Measurements from ENCODE around the gene MDM2. TPM values are rescaled to one million over a fixed set of nuclear protein-coding genes. Genes with fewer than 3 reads are reported as not detected.

MDM2 gene
- total and polyA plus RNA-seq, 2 donors (not counting 3 experiments of a cell fraction or from before 2014, with no cell fraction given): 16.7 to 270 TPM

GRCh38 chr12:68785358-68785757, 22.6 kb upstream of the MDM2 start:
- ChIA-PET POLR2A (no interaction called here), CTCF (interaction anchor here (0.8 to 1.3 kb wide), 4 partner anchors 14 to 565 kb away, joined by 3 to 6 read pairs (median 4); partner anchors contain the start of gene MDM2)
- no TSS peak for BruUV-seq (replicated peaks)
- no peak overlapping the region for H3K27ac ChIP-seq (ENCODE audit: insufficient read depth, low read depth, low read length)
- dilution Hi-C loops (cut with MboI; ENCODE audit: extremely low pct_ligation_motif_present, low sequenced_read_pairs): no loop called here
- TF ChIP-seq EZH2 (IDR thresholded peaks at IDR 0.05; ENCODE audit: borderline replicate concordance, low read depth, low read length, severe bottlenecking): no peak
- H3K79me2 ChIP-seq (ENCODE audit: control insufficient read depth, insufficient read depth, low read length): no peaks in the 10 kb centered on the region
- no peak overlapping the region for H3K4me3 ChIP-seq (replicated peaks in 1 of 3; ENCODE audit: insufficient read depth in 1 of 3, low read depth in 1 of 3, low read length in 3 of 3)
- no peaks in the 10 kb centered on the region for H4K20me1 ChIP-seq (replicated peaks; ENCODE audit: control insufficient read depth, extremely low read depth, insufficient read depth, low read length)
- no peaks in the 10 kb centered on the region for H3K27me3 ChIP-seq (ENCODE audit: control insufficient read depth in 2 of 2, insufficient read depth in 2 of 2, low read length in 2 of 2)
- DNase-seq (ENCODE audit: low read depth, low spot score): no peak
- no peak overlapping the region for H3K9ac ChIP-seq (replicated peaks; ENCODE audit: extremely low read depth, insufficient read depth, low read length)
- FAIRE-seq: no peak
- intact Hi-C loops (cut with micrococcal nuclease): no loop called here
- H2AFZ ChIP-seq (ENCODE audit: low read depth, low read length): no peak overlapping the region
- H3K36me3 ChIP-seq (ENCODE audit: control insufficient read depth in 2 of 2, extremely low read depth in 1 of 2, insufficient read depth in 2 of 2, low read length in 2 of 2): no peaks in the 10 kb centered on the region
- H3K9me1 ChIP-seq (replicated peaks; ENCODE audit: control insufficient read depth, extremely low read depth, insufficient read depth, low read length): no peaks in the 10 kb centered on the region
- H3K4me2 ChIP-seq (ENCODE audit: insufficient read depth, low read length): no peak overlapping the region
- H3K4me1 ChIP-seq (ENCODE audit: control insufficient read depth, extremely low read depth, insufficient read depth, low read length): peaks cover 18% of the 10 kb centered on the region
- no peaks in the 10 kb centered on the region for H3K9me3 ChIP-seq (replicated peaks; ENCODE audit: control insufficient read depth, insufficient read depth, low read length)

- no peak overlapping the region for H3K9ac ChIP-seq (replicated peaks; ENCODE audit: extremely low read depth, insufficient read depth, low read length)
- no peak overlapping the region for H3K4me3 ChIP-seq (replicated peaks in 1 of 3; ENCODE audit: insufficient read depth in 1 of 3, low read depth in 1 of 3, low read length in 3 of 3)
- ChIA-PET POLR2A (no interaction called here), CTCF (interaction anchor here (0.8 to 1.3 kb wide), 4 partner anchors 15 to 565 kb away, joined by 3 to 6 read pairs (median 4); partner anchors contain the start of gene MDM2)
- H3K4me2 ChIP-seq (ENCODE audit: insufficient read depth, low read length): no peak overlapping the region
- H2AFZ ChIP-seq (ENCODE audit: low read depth, low read length): no peak overlapping the region
- H3K9me3 ChIP-seq (replicated peaks; ENCODE audit: control insufficient read depth, insufficient read depth, low read length): no peaks in the 10 kb centered on the region
- H3K4me1 ChIP-seq (ENCODE audit: control insufficient read depth, extremely low read depth, insufficient read depth, low read length): peaks cover 18% of the 10 kb centered on the region
- no peak for TF ChIP-seq FOS (IDR thresholded peaks at IDR 0.05; ENCODE audit: borderline replicate concordance, insufficient read depth, low read length)
- TF ChIP-seq, protein P1, sequence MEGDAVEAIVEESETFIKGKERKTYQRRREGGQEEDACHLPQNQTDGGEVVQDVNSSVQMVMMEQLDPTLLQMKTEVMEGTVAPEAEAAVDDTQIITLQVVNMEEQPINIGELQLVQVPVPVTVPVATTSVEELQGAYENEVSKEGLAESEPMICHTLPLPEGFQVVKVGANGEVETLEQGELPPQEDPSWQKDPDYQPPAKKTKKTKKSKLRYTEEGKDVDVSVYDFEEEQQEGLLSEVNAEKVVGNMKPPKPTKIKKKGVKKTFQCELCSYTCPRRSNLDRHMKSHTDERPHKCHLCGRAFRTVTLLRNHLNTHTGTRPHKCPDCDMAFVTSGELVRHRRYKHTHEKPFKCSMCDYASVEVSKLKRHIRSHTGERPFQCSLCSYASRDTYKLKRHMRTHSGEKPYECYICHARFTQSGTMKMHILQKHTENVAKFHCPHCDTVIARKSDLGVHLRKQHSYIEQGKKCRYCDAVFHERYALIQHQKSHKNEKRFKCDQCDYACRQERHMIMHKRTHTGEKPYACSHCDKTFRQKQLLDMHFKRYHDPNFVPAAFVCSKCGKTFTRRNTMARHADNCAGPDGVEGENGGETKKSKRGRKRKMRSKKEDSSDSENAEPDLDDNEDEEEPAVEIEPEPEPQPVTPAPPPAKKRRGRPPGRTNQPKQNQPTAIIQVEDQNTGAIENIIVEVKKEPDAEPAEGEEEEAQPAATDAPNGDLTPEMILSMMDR (IDR thresholded peaks at IDR 0.05; ENCODE audit: extremely low read depth in 1 of 2, insufficient read depth in 1 of 2, low read depth in 1 of 2, low read length in 2 of 2): no peak
- no peak for TF ChIP-seq POLR2AphosphoS5 (IDR thresholded peaks at IDR 0.05; ENCODE audit: insufficient read depth, low read depth, low read length)
- H3K27ac ChIP-seq (ENCODE audit: insufficient read depth, low read depth, low read length): no peak overlapping the region
- H3K9me1 ChIP-seq (replicated peaks; ENCODE audit: control insufficient read depth, extremely low read depth, insufficient read depth, low read length): no peaks in the 10 kb centered on the region
- H3K79me2 ChIP-seq (ENCODE audit: control insufficient read depth, insufficient read depth, low read length): no peaks in the 10 kb centered on the region
- DNase-seq (ENCODE audit: low read depth, low spot score) (no peak), FAIRE-seq (no peak)
- no peaks in the 10 kb centered on the region for H3K27me3 ChIP-seq (ENCODE audit: control insufficient read depth in 2 of 2, insufficient read depth in 2 of 2, low read length in 2 of 2)
- H3K36me3 ChIP-seq (ENCODE audit: control insufficient read depth in 2 of 2, extremely low read depth in 1 of 2, insufficient read depth in 2 of 2, low read length in 2 of 2): no peaks in the 10 kb centered on the region
- dilution Hi-C loops (cut with MboI; ENCODE audit: extremely low pct_ligation_motif_present, low sequenced_read_pairs): no loop called here
- intact Hi-C loops (cut with micrococcal nuclease): no loop called here
- no TSS peak for BruUV-seq (replicated peaks)
- no peaks in the 10 kb centered on the region for H4K20me1 ChIP-seq (replicated peaks; ENCODE audit: control insufficient read depth, extremely low read depth, insufficient read depth, low read length)
Observed at GRCh38 chr12:68785823-68786222, 22.2 kb upstream of the MDM2 start.
